B cell (primary cell): ENCODE results near the gene B4GALT4.

Experiments
- CTCF ChIP-seq: fragments of 200-600 bp; IDR thresholded peaks from one replicate; pipeline ENCODE4 v1.8.0; 2022; ENCODE audit warnings: antibody characterized with exemption, mild to moderate bottlenecking
- EZH2 ChIP-seq: IDR thresholded peaks from 2 replicates; pipeline ENCODE4 v1.6.1; 2012; ENCODE audit warnings: borderline replicate concordance, low read depth, mild to moderate bottlenecking, moderate library complexity, low read length; ENCODE audit not compliant: insufficient read depth, poor library complexity, severe bottlenecking

DNA sequence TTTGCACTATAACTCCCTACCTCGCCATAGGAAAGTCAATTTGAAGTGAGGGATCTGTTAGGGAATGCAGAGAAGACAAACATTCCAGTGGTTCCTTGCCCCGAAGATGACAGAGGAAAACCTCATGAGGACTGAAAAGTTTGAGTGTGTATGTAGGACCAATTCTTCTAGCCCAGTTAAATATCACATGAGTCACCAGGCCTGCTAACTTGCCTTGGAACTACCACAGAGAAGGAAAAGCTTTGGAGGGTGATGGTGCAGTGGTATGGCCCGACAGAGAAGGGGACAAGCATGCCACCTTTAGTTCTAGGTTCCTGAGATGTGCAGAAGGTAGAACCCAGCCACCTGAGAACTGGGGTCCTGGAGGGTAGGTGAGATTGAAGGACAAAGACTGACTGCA is 69.9 kb downstream of the B4GALT4 start:
- TF ChIP-seq CTCF: no peak
- TF ChIP-seq EZH2: no peak
